Measurements from ENCODE around the gene ITM2B.

GRCh38 chr13:48266701-48267639 is 34.0 kb downstream of the ITM2B start:
- TF ChIP-seq CTCF (IDR thresholded peaks at IDR 0.05; ENCODE audit: insufficient read depth, low read length), result no peak
- no peak for TF ChIP-seq GABPA (IDR thresholded peaks at IDR 0.05; ENCODE audit: low read depth)
- TF ChIP-seq SPI1 (IDR thresholded peaks at IDR 0.05; ENCODE audit: borderline replicate concordance, low read depth), result no peak

Measured in HL-60 (cell line).